ENCODE data around the gene KITLG. TPM values are rescaled to one million over a fixed set of nuclear protein-coding genes. Genes with fewer than 3 reads are reported as not detected.

KITLG gene
- total RNA-seq, 1 donor from 2014 or later: 21.7 TPM

DNA sequence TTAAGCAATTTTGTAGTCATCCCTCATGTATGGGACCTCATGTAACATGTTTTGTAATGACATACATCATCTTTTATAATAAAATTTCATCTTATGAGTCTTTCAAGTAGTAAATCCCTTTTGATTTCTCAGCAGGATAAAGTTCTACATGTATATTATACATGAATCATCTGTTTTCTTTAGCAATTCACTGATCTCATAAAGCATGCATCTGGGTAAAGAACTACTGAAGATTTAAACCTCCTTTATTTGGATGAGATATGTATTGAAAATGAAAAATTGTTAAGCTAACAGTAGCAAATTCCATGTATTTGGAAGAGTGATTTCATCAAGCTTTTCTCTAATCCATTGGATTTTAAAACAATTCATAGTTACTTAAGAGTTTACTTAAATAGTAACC lies 126.9 kb downstream of the KITLG start:
- Histone ChIP-seq H4K20me1 (ENCODE audit: insufficient read depth, low read length) (no peaks in the 10 kb centered on the region), H3K27ac (ENCODE audit: low read depth, low read length) (no peak overlapping the region), H2AFZ (ENCODE audit: low read depth, low read length) (no peak overlapping the region), H3K36me3 (ENCODE audit: insufficient read depth, low read length) (no peaks in the 10 kb centered on the region), H3K4me1 (ENCODE audit: insufficient read depth, low read length) (no peaks in the 10 kb centered on the region), H3K79me2 (ENCODE audit: insufficient read depth, low read length) (no peaks in the 10 kb centered on the region), H3K27me3 (ENCODE audit: insufficient read depth, low read length) (no peaks in the 10 kb centered on the region), H3K9ac (ENCODE audit: low read length) (no peak overlapping the region), H3K4me3 (ENCODE audit: insufficient read depth, low read depth, low read length) (no peak overlapping the region), H3K9me3 (ENCODE audit: insufficient read depth, low read depth, low read length) (no peaks in the 10 kb centered on the region), H3K4me2 (ENCODE audit: low read length) (peak overlapping the region; percentile 11)
- Mint-ChIP-seq H3K4me1 (ENCODE audit: low read depth, unreplicated experiment) (peaks cover 6% of the 10 kb centered on the region), H3K9me3 (ENCODE audit: unreplicated experiment) (peaks cover 3% of the 10 kb centered on the region), H3K4me3 (ENCODE audit: unreplicated experiment) (no peak overlapping the region), H3K27me3 (ENCODE audit: low read depth, unreplicated experiment) (no peaks in the 10 kb centered on the region), H3K27ac (ENCODE audit: unreplicated experiment) (no peak overlapping the region), H3K36me3 (ENCODE audit: low read depth, unreplicated experiment) (no peaks in the 10 kb centered on the region)
- no peak for FAIRE-seq
- TF ChIP-seq, protein P1, sequence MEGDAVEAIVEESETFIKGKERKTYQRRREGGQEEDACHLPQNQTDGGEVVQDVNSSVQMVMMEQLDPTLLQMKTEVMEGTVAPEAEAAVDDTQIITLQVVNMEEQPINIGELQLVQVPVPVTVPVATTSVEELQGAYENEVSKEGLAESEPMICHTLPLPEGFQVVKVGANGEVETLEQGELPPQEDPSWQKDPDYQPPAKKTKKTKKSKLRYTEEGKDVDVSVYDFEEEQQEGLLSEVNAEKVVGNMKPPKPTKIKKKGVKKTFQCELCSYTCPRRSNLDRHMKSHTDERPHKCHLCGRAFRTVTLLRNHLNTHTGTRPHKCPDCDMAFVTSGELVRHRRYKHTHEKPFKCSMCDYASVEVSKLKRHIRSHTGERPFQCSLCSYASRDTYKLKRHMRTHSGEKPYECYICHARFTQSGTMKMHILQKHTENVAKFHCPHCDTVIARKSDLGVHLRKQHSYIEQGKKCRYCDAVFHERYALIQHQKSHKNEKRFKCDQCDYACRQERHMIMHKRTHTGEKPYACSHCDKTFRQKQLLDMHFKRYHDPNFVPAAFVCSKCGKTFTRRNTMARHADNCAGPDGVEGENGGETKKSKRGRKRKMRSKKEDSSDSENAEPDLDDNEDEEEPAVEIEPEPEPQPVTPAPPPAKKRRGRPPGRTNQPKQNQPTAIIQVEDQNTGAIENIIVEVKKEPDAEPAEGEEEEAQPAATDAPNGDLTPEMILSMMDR (IDR thresholded peaks at IDR 0.05; ENCODE audit: insufficient read depth, low read depth, low read length): no peak
- TF ChIP-seq EZH2 (IDR thresholded peaks at IDR 0.05; ENCODE audit: insufficient read depth, low read length): no peak
- peak; percentile 36 for DNase-seq (ENCODE audit: low read depth)

GRCh38 chr12:88451205-88451604 lies 129.1 kb downstream of the KITLG start:
- Histone ChIP-seq H3K9ac (ENCODE audit: low read length) (no peak overlapping the region), H3K79me2 (ENCODE audit: insufficient read depth, low read length) (no peaks in the 10 kb centered on the region), H3K36me3 (ENCODE audit: insufficient read depth, low read length) (no peaks in the 10 kb centered on the region), H3K27ac (ENCODE audit: low read depth, low read length) (no peak overlapping the region), H3K4me1 (ENCODE audit: insufficient read depth, low read length) (no peaks in the 10 kb centered on the region), H3K4me2 (ENCODE audit: low read length) (no peak overlapping the region), H3K27me3 (ENCODE audit: insufficient read depth, low read length) (no peaks in the 10 kb centered on the region), H3K9me3 (ENCODE audit: insufficient read depth, low read depth, low read length) (no peaks in the 10 kb centered on the region), H3K4me3 (ENCODE audit: insufficient read depth, low read depth, low read length) (no peak overlapping the region), H2AFZ (ENCODE audit: low read depth, low read length) (no peak overlapping the region), H4K20me1 (ENCODE audit: insufficient read depth, low read length) (no peaks in the 10 kb centered on the region)
- peaks cover 3% of the 10 kb centered on the region for H3K9me3 Mint-ChIP-seq (ENCODE audit: unreplicated experiment)
- no peak overlapping the region for H3K4me3 Mint-ChIP-seq (ENCODE audit: unreplicated experiment)
- H3K27me3 Mint-ChIP-seq (ENCODE audit: low read depth, unreplicated experiment): no peaks in the 10 kb centered on the region
- H3K36me3 Mint-ChIP-seq (ENCODE audit: low read depth, unreplicated experiment): no peaks in the 10 kb centered on the region
- H3K27ac Mint-ChIP-seq (ENCODE audit: unreplicated experiment): no peak overlapping the region
- peak; percentile 35 for DNase-seq (ENCODE audit: low read depth)
- peaks cover 6% of the 10 kb centered on the region for H3K4me1 Mint-ChIP-seq (ENCODE audit: low read depth, unreplicated experiment)
- no peak for TF ChIP-seq EZH2 (IDR thresholded peaks at IDR 0.05; ENCODE audit: insufficient read depth, low read length)
- TF ChIP-seq, protein P1 (IDR thresholded peaks at IDR 0.05; ENCODE audit: insufficient read depth, low read depth, low read length): no peak
- FAIRE-seq: no peak

GRCh38 chr12:88450136-88450535 lies 130.1 kb downstream of the KITLG start:
- no peaks in the 10 kb centered on the region for H3K27me3 Mint-ChIP-seq (ENCODE audit: low read depth, unreplicated experiment)
- no peak for DNase-seq (ENCODE audit: low read depth)
- H3K27me3 ChIP-seq (ENCODE audit: insufficient read depth, low read length): no peaks in the 10 kb centered on the region
- H3K4me3 ChIP-seq (ENCODE audit: insufficient read depth, low read depth, low read length): no peak overlapping the region
- no peaks in the 10 kb centered on the region for H3K36me3 ChIP-seq (ENCODE audit: insufficient read depth, low read length)
- FAIRE-seq: no peak
- no peaks in the 10 kb centered on the region for H3K4me1 ChIP-seq (ENCODE audit: insufficient read depth, low read length)
- no peak overlapping the region for H3K4me3 Mint-ChIP-seq (ENCODE audit: unreplicated experiment)
- no peak overlapping the region for H2AFZ ChIP-seq (ENCODE audit: low read depth, low read length)
- H3K9me3 ChIP-seq (ENCODE audit: insufficient read depth, low read depth, low read length): no peaks in the 10 kb centered on the region
- no peaks in the 10 kb centered on the region for H3K79me2 ChIP-seq (ENCODE audit: insufficient read depth, low read length)
- no peak overlapping the region for H3K27ac ChIP-seq (ENCODE audit: low read depth, low read length)
- H3K4me2 ChIP-seq (ENCODE audit: low read length): no peak overlapping the region
- no peak overlapping the region for H3K9ac ChIP-seq (ENCODE audit: low read length)
- H3K4me1 Mint-ChIP-seq (ENCODE audit: low read depth, unreplicated experiment): peaks cover 6% of the 10 kb centered on the region
- H3K27ac Mint-ChIP-seq (ENCODE audit: unreplicated experiment): peak overlapping the region; percentile 5
- H3K9me3 Mint-ChIP-seq (ENCODE audit: unreplicated experiment): peaks cover 3% of the 10 kb centered on the region
- no peaks in the 10 kb centered on the region for H4K20me1 ChIP-seq (ENCODE audit: insufficient read depth, low read length)
- no peaks in the 10 kb centered on the region for H3K36me3 Mint-ChIP-seq (ENCODE audit: low read depth, unreplicated experiment)
- TF ChIP-seq, protein P1 (IDR thresholded peaks at IDR 0.05; ENCODE audit: insufficient read depth, low read depth, low read length): no peak
- no peak for TF ChIP-seq EZH2 (IDR thresholded peaks at IDR 0.05; ENCODE audit: insufficient read depth, low read length)

Data from astrocyte (in vitro differentiated cells and primary cell).